Sigmoid colon (tissue), 7 donors: ENCODE data around the gene CCR8. TPM values are rescaled to one million over a fixed set of nuclear protein-coding genes. Genes with fewer than 3 reads are reported as not detected.

Experiments
- DNase-seq: peaks from one replicate; pipeline ENCODE4 v3.0.0-alpha.2; 2019
- H3K27ac ChIP-seq, 4 donors: fragments of 200-600 bp; sonication (generic); one replicate each; pipeline ENCODE4 v1.5.1; 2016 to 2019; ENCODE audit warnings: mild to moderate bottlenecking in 1 of 4
- H3K27me3 ChIP-seq, 3 donors: fragments of 200-600 bp; sonication (generic); one replicate each; pipeline ENCODE4 v1.5.1; 2019; ENCODE audit warnings: mild to moderate bottlenecking in 1 of 3
- H3K36me3 ChIP-seq, 4 donors: fragments of 200-600 bp; sonication (generic); one replicate each; pipeline ENCODE4 v1.5.1; 2016 to 2019
- H3K4me1 ChIP-seq, 4 donors: fragments of 200-600 bp; sonication (generic); one replicate each; pipeline ENCODE4 v1.5.1; 2017 to 2019
- H3K4me3 ChIP-seq, 4 donors: fragments of 200-600 bp; sonication (generic); one replicate each; pipeline ENCODE4 v1.5.1; 2017 to 2019; ENCODE audit warnings: mild to moderate bottlenecking in 2 of 4, moderate library complexity in 1 of 4
- H3K9me3 ChIP-seq, 4 donors: fragments of 200-600 bp in 3 of 4; sonication (generic) in 3 of 4; one replicate each; pipeline versions ENCODE4 v1.5.1 to v1.6.1; 2013 to 2019
- CTCF ChIP-seq, 4 experiments: fragments of 450-650 bp in 3 of 4; fragments of 200-600 bp in 1 of 4; IDR thresholded peaks; one replicate each; pipeline ENCODE4 v1.5.1; 2016 to 2019; ENCODE audit warnings: antibody characterized with exemption in 4 of 4, mild to moderate bottlenecking in 3 of 4, moderate library complexity in 2 of 4
- EP300 ChIP-seq, 4 donors: sonication (generic); formaldehyde crosslinking; IDR thresholded peaks; one replicate each; pipeline ENCODE4 v1.6.1; 2017; ENCODE audit warnings: antibody characterized with exemption in 4 of 4
- POLR2A ChIP-seq, 2 donors: fragments of 450-650 bp; IDR thresholded peaks; one replicate each; pipeline ENCODE4 v1.6.1; 2016; ENCODE audit warnings: antibody characterized with exemption in 2 of 2, mild to moderate bottlenecking in 2 of 2, moderate library complexity in 2 of 2
- POLR2AphosphoS5 ChIP-seq, 4 donors: sonication (generic); formaldehyde crosslinking; IDR thresholded peaks; one replicate each; pipeline ENCODE4 v1.6.1; 2017; ENCODE audit warnings: antibody characterized with exemption in 4 of 4
- WGBS, 2 donors: extraction: QIAGEN DNeasy Blood & Tissue Kit; methylation state at CpG; one replicate each; pipeline ENCODE4 v1.1.7; 2013; 5-methylcytosine and 5-hydroxymethylcytosine counted together
- intact Hi-C: fragments of 100-400 bp; cut with DNase I; formaldehyde crosslinking; loops from one replicate; pipeline ENCODE4 v1.15.1; 2023
- polyA plus RNA-seq, 3 donors: library from polyadenylated mRNA; stranded (reverse); fragments of 200-250 nt; gene quantifications; one replicate each; pipeline ENCODE4 v1.2.3, GENCODE V29; 2013
- total RNA-seq, 4 donors: library from RNA; depleted of rRNA; stranded (reverse); fragments of >200 nt; gene quantifications; one replicate each; pipeline ENCODE4 v1.1.0, GENCODE V29; 2016
- donor health status: healthy with polysubstance abuse.
- donor health status: Bipolar disorder and iron deficiency.
- donor health status: healthy.

CCR8 gene
- total and polyA plus RNA-seq, 7 donors, result 0.93 TPM; not detected in 6

DNA sequence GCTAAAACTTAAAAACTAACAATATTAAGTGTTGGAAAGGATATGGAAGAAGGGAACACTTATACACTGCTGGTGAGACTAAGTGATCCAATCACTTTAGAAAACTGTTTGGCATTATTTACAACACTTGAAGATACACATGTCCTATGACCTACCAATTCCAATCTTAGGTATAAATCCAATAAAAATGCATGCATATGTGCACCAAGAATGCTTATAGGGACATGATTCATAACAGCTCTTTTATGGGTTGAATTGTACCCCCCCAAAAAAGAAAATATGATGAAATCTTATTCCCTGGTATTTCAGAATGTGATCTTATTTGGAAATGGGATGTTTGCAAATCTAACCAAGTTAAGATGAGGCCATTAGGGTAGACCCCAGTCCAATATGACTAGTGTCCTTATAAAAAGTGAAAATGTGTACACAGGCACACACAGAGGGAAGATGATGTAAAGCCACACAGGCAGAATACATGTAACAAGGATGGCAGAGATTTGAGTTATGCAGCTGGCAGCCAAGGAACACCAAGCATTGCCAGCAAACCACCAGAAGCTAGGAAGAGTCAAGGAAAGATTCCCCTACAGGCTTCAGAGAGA lies 15.3 kb downstream of the CCR8 start:
- intact Hi-C loops, result no loop called here
- DNase-seq, result no peak
- H3K36me3 ChIP-seq, result no peaks in the 10 kb centered on the region
- no peaks in the 10 kb centered on the region for H3K9me3 ChIP-seq
- H3K27me3 ChIP-seq, result no peaks in the 10 kb centered on the region
- no peak for TF ChIP-seq POLR2AphosphoS5 (IDR thresholded peaks at IDR 0.05)
- no peak for TF ChIP-seq EP300 (IDR thresholded peaks at IDR 0.05)
- no peak for TF ChIP-seq CTCF (IDR thresholded peaks at IDR 0.05)
- TF ChIP-seq POLR2A (IDR thresholded peaks at IDR 0.05), result no peak
- no peak overlapping the region for H3K27ac ChIP-seq
- H3K4me1 ChIP-seq, result no peaks in the 10 kb centered on the region
- no peak overlapping the region for H3K4me3 ChIP-seq

DNA sequence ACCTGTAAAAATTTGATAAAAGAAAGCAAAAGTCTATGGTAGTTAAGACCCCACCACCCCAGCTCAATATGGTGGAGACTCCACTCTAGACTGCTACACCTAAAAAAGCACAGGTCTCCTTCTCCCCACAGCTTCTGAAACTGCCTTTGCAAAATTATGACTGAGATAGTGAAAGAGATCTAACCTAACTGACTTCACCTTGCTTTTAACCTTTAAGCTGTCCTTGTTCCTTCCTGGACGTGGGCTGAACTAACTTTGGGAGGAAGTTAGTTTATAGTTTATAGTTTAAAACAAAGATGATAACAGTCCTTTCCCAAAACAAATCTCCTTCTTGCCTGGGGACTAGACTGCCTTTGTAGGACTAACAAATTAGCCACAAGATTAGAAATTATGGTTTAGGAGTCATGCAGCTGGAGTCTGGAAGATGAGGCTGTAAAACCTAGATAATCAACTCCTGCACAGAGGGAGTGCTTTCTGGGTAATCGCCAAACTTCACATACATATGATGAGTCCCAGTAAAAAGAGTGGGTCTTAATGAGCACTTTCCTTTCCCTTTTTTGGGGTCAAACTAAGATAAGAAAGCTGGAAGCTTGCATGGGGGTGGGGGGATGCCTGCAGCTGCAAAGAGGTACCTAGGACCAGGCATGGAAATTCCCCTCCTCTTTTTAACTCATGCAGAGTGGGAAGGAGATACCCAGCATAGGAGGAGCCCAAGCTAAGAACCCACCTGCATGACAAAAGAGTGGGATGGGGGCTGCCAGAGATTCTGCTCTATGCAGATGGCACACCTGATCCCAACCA lies 17.5 kb downstream of the CCR8 start:
- Histone ChIP-seq H3K27me3 (no peaks in the 10 kb centered on the region), H3K9me3 (no peaks in the 10 kb centered on the region), H3K27ac (no peak overlapping the region), H3K4me1 (no peaks in the 10 kb centered on the region), H3K36me3 (no peaks in the 10 kb centered on the region), H3K4me3 (no peak overlapping the region)
- no peak for TF ChIP-seq EP300 (IDR thresholded peaks at IDR 0.05)
- TF ChIP-seq POLR2AphosphoS5 (IDR thresholded peaks at IDR 0.05), result no peak
- TF ChIP-seq POLR2A (IDR thresholded peaks at IDR 0.05), result no peak
- TF ChIP-seq CTCF (IDR thresholded peaks at IDR 0.05), result no peak
- intact Hi-C loops, result no loop called here
- no peak for DNase-seq
- WGBS, 2 donors, result 5 to 22% methylated on average over 2 of the region's 2 CpGs

DNA sequence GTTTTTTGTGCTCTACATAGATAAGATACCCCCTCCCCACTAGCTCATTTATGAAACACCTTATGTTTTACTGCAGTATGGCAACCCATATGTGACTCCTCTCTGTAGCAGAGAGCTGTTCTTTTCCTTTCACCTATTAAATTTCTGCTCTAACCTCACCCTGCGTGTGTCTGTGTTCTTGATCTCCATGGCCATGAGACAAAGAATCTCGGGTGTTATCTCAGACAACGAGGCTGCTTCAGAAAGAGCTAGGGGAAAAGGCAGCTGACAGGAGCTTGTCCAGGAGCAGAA lies 18.0 kb downstream of the CCR8 start:
- intact Hi-C loops, result no loop called here
- no peak overlapping the region for H3K27ac ChIP-seq
- no peaks in the 10 kb centered on the region for H3K4me1 ChIP-seq
- no peaks in the 10 kb centered on the region for H3K9me3 ChIP-seq
- 15 to 50% methylated on average over 3 of the region's 3 CpGs for WGBS, 2 donors
- H3K4me3 ChIP-seq, result no peak overlapping the region
- no peak for DNase-seq
- no peaks in the 10 kb centered on the region for H3K36me3 ChIP-seq
- no peaks in the 10 kb centered on the region for H3K27me3 ChIP-seq
- TF ChIP-seq EP300 (IDR thresholded peaks at IDR 0.05) (no peak), POLR2A (IDR thresholded peaks at IDR 0.05) (no peak), POLR2AphosphoS5 (IDR thresholded peaks at IDR 0.05) (no peak), CTCF (IDR thresholded peaks at IDR 0.05) (no peak)

GRCh38 chr3:39349080-39349479 lies 19.6 kb downstream of the CCR8 start:
- Histone ChIP-seq H3K36me3 (no peaks in the 10 kb centered on the region), H3K9me3 (no peaks in the 10 kb centered on the region), H3K4me3 (no peak overlapping the region), H3K27ac (no peak overlapping the region), H3K4me1 (no peaks in the 10 kb centered on the region), H3K27me3 (no peaks in the 10 kb centered on the region)
- no peak for DNase-seq
- WGBS, 2 donors, result 14 to 67% methylated on average over 3 of the region's 3 CpGs
- TF ChIP-seq POLR2AphosphoS5 (IDR thresholded peaks at IDR 0.05), result no peak
- no peak for TF ChIP-seq EP300 (IDR thresholded peaks at IDR 0.05)
- TF ChIP-seq POLR2A (IDR thresholded peaks at IDR 0.05), result no peak
- no peak for TF ChIP-seq CTCF (IDR thresholded peaks at IDR 0.05)
- intact Hi-C loops, result no loop called here
